GM12878 (cell line): ENCODE data around the gene FHL5. TPM values are rescaled to one million over a fixed set of nuclear protein-coding genes. Genes with fewer than 3 reads are reported as not detected.

Experiments
- ATAC-seq: fragments of 200-7000 bp; cut with Tn5 transposase; 3 replicates; pipeline ENCODE4 v1.9.1; 2020; ENCODE audit warnings: mild to moderate bottlenecking, moderate library complexity
- BruUV-seq: library from RNA; stranded (reverse); fragments of 400-500 nt; replicated peaks from 2 replicates; lab custom pipeline; 2021; lab: Mats Ljungman, UMichigan
- CTCF ChIA-PET: fragments of 300-600 bp; sonication (Branson Sonifier 250); formaldehyde crosslinking; extraction: SDS; loops from one replicate; lab custom pipeline; 2021; ENCODE audit warnings: inconsistent platforms; lab: Yijun Ruan, JAX
- POLR2A ChIA-PET: fragments of 350-600 bp; formaldehyde crosslinking; extraction: SDS; loops from one replicate; lab custom pipeline; 2021; ENCODE audit warnings: inconsistent platforms; lab: Charles Lee
- RAD21 ChIA-PET: fragments of 300-600 bp; sonication (Branson Sonifier 250); formaldehyde crosslinking; loops from one replicate; lab custom pipeline; 2023; ENCODE audit warnings: antibody characterized with exemption; ENCODE audit not compliant: unreplicated experiment; lab: Charles Lee
- SMC1A ChIA-PET: fragments of 300-600 bp; sonication (Branson Sonifier 250); formaldehyde crosslinking; loops from one replicate; lab custom pipeline; 2023; ENCODE audit not compliant: unreplicated experiment, uncharacterized antibody; lab: Charles Lee
- DNase-seq: peaks from one replicate; pipeline ENCODE4 v3.0.0-alpha.2; 2011; ENCODE audit warnings: low read depth, low spot score
- FAIRE-seq: peaks from 3 replicates; lab custom pipeline; 2011; peaks lifted over from hg19 to GRCh38; lab: Jason Lieb, UNC
- H2AFZ ChIP-seq: 2 replicates; pipeline ENCODE4 v1.6.0; 2011; ENCODE audit warnings: low read depth, low read length, control low read depth; ENCODE audit not compliant: control insufficient read depth
- H3K27ac ChIP-seq: 2 replicates; pipeline ENCODE4 v1.5.1; 2011; ENCODE audit warnings: control low read depth; ENCODE audit not compliant: control insufficient read depth, insufficient read depth
- H3K27me3 ChIP-seq, 2 experiments: replicated peaks in 1 of 2; 2 replicates each; pipeline versions ENCODE4 v1.6.0 to v1.6.1; 2011; ENCODE audit warnings: low read length in 1 of 2; ENCODE audit not compliant: control insufficient read depth in 2 of 2, insufficient read depth in 2 of 2
- H3K36me3 ChIP-seq, 2 experiments: 2 replicates each; pipeline ENCODE4 v1.5.1; 2011; ENCODE audit warnings: low read length in 1 of 2; ENCODE audit not compliant: control insufficient read depth in 2 of 2, insufficient read depth in 2 of 2
- H3K4me1 ChIP-seq: 2 replicates; pipeline ENCODE4 v1.6.1; 2011; ENCODE audit warnings: mild to moderate bottlenecking, low read length, moderate library complexity, mixed read lengths; ENCODE audit not compliant: control insufficient read depth, insufficient read depth
- H3K4me2 ChIP-seq: 2 replicates; pipeline ENCODE4 v1.6.0; 2011; ENCODE audit warnings: control low read depth; ENCODE audit not compliant: control insufficient read depth, insufficient read depth
- H3K4me3 ChIP-seq: fragments of 200-600 bp; sonication (generic); 2 replicates; pipeline ENCODE4 v1.5.1; 2016
- H3K79me2 ChIP-seq: 2 replicates; pipeline ENCODE4 v1.6.0; 2011; ENCODE audit warnings: low read length; ENCODE audit not compliant: control insufficient read depth, insufficient read depth
- H3K9ac ChIP-seq: 2 replicates; pipeline ENCODE4 v1.8.0; 2011; ENCODE audit warnings: low read length, control low read depth, mixed read lengths; ENCODE audit not compliant: control insufficient read depth, insufficient read depth
- H3K9me3 ChIP-seq: replicated peaks from 3 replicates; pipeline ENCODE4 v1.5.1; 2011; ENCODE audit warnings: mild to moderate bottlenecking, low read length; ENCODE audit not compliant: control insufficient read depth, insufficient read depth
- H4K20me1 ChIP-seq: 2 replicates; pipeline ENCODE4 v1.6.0; 2011; ENCODE audit not compliant: control insufficient read depth, insufficient read depth
- BCL11A ChIP-seq: IDR thresholded peaks from 2 replicates; pipeline ENCODE4 v1.6.1; 2011; ENCODE audit warnings: low read depth, low read length
- BMI1 ChIP-seq: fragments of 450-650 bp; IDR thresholded peaks from 2 replicates; pipeline ENCODE4 v1.6.1; 2016; ENCODE audit warnings: mild to moderate bottlenecking, moderate library complexity, borderline replicate concordance
- BRCA1 ChIP-seq: IDR thresholded peaks from 2 replicates; pipeline ENCODE4 v1.6.1; 2011; ENCODE audit warnings: low read depth, low read length, improper control_type of control experiment
- CHD4 ChIP-seq: fragments of 200-600 bp; sonication (generic); IDR thresholded peaks from 2 replicates; pipeline ENCODE4 v1.6.1; 2016; ENCODE audit warnings: mild to moderate bottlenecking
- FOXM1 ChIP-seq: IDR thresholded peaks from 2 replicates; pipeline ENCODE4 v1.6.1; 2012; ENCODE audit warnings: low read depth, mild to moderate bottlenecking, inconsistent platforms, low read length, moderate library complexity
- LARP7 ChIP-seq: fragments of 450-650 bp; IDR thresholded peaks from 2 replicates; pipeline ENCODE4 v1.6.1; 2017; ENCODE audit warnings: mild to moderate bottlenecking
- RB1 ChIP-seq: fragments of 450-650 bp; formaldehyde crosslinking; IDR thresholded peaks from 2 replicates; pipeline ENCODE4 v1.6.1; 2017; ENCODE audit warnings: mild to moderate bottlenecking, borderline replicate concordance
- RBBP5 ChIP-seq: fragments of 200-600 bp; sonication (generic); conservative IDR thresholded peaks from 2 replicates; pipeline ENCODE4 v1.6.1; 2016
- SIX5 ChIP-seq: IDR thresholded peaks from 2 replicates; pipeline ENCODE4 v1.6.1; 2011; ENCODE audit warnings: mild to moderate bottlenecking, low read depth, low read length, moderate library complexity; ENCODE audit not compliant: severe bottlenecking
- STAT3 ChIP-seq: IDR thresholded peaks from 2 replicates; pipeline ENCODE4 v1.6.1; 2011; ENCODE audit warnings: low read depth, low read length, improper control_type of control experiment
- TCF7 ChIP-seq: IDR thresholded peaks from 2 replicates; pipeline ENCODE4 v1.6.1; 2014; ENCODE audit warnings: antibody characterized with exemption, borderline replicate concordance
- ZNF622 ChIP-seq: fragments of 450-650 bp; IDR thresholded peaks from 2 replicates; pipeline ENCODE4 v1.6.1; 2017; ENCODE audit warnings: mild to moderate bottlenecking, inconsistent platforms
- WGBS: methylation state at CpG from one replicate; pipeline ENCODE4 v1.1.6; 2016; ENCODE audit warnings: low lambda C conversion rate; ENCODE audit not compliant: insufficient replicate concordance, insufficient coverage; ENCODE audit errors: missing lambda C conversion rate; 5-methylcytosine and 5-hydroxymethylcytosine counted together
- in situ Hi-C: fragments of 300-500 bp; cut with MboI; formaldehyde crosslinking; loops from 9 replicates; pipeline ENCODE4 v1.14.3; 2018; ENCODE audit warnings: mixed read lengths
- intact Hi-C: fragments of 100-400 bp; cut with micrococcal nuclease; formaldehyde crosslinking; loops from one replicate; pipeline ENCODE4 v1.14.2; 2022; ENCODE audit not compliant: unreplicated experiment
- polyA plus RNA-seq, 11 experiments: library from polyadenylated mRNA; depleted of rRNA in 4 of 11; unstranded in 6 of 11; stranded (reverse) in 5 of 11; fragments of >200 nt; fragmentation: Nextera tagmentation in 4 of 11; fragmentation: Illumina TruSeq in 1 of 11; extraction: Ambion mirVana in 4 of 11; extraction: Trizol in 1 of 11; gene quantifications; 1 replicate in 1 of 11; 2 replicates in 10 of 11; pipeline versions ENCODE4 v1.2.1 to v1.2.3, GENCODE V29; 2011 to 2016; ENCODE audit warnings: inconsistent platforms in 2 of 11, missing spikeins in 2 of 11, low read depth in 1 of 11
- total RNA-seq, 4 experiments: library from RNA; depleted of rRNA in 3 of 4; stranded (reverse); fragments of >200 nt in 3 of 4; fragmentation: Illumina TruSeq in 1 of 4; extraction: Trizol in 1 of 4; gene quantifications; 2 replicates each; pipeline versions ENCODE4 v1.2.1 to v1.2.3, GENCODE V29; 2013 to 2021
- TF ChIP-seq, protein P1 (sequence below): IDR thresholded peaks from 2 replicates; pipeline ENCODE4 v1.6.1; 2011; ENCODE audit warnings: mild to moderate bottlenecking, low read depth, low read length, moderate library complexity; ENCODE audit not compliant: insufficient replicate concordance
- TF ChIP-seq, protein P2 (sequence below): fragments of 450-650 bp; formaldehyde crosslinking; IDR thresholded peaks from 2 replicates; pipeline ENCODE4 v1.5.0; 2022; ENCODE audit warnings: mild to moderate bottlenecking, missing genetic modification characterization

The FHL5 gene
- total and polyA plus RNA-seq, 10 of the 15 experiments (the other 5 are each of a cell fraction or from before 2014, with no cell fraction given), result 0.16 TPM; not detected in 9

DNA sequence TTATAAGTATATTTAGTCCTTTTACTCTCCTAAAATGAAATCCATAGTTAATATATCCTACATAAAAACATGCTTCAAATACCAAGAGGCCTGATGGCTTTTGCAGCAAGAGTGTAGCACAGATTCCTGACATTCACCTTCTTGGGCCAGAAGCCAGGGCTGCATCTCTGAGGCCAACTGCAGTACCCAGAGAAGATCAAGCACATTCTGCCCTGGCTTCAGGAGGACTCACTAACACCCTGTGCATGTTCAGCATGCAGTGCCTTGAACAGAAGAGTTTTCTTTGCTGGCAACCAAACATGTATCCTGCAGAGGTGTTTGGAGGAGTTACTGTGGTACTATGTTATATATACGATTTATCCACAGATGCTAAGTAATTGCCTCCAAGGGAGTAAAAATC is 90.3 kb downstream of the FHL5 start:
- ChIA-PET POLR2A (no interaction called here), RAD21 (no interaction called here), SMC1A (no interaction called here)
- Histone ChIP-seq H3K27me3 (no peaks in the 10 kb centered on the region), H4K20me1 (no peaks in the 10 kb centered on the region), H3K27ac (no peak overlapping the region), H3K4me2 (no peak overlapping the region), H3K4me1 (peaks cover 7% of the 10 kb centered on the region), H3K9me3 (no peaks in the 10 kb centered on the region), H3K9ac (no peak overlapping the region), H3K4me3 (no peak overlapping the region)
- in situ Hi-C loops, result no loop called here
- no peak for FAIRE-seq
- BruUV-seq, result no TSS peak
- no peak for ATAC-seq
- no peak for DNase-seq
- TF ChIP-seq RB1, result no peak
- TF ChIP-seq, all 136 proteins: peak for 0
- H2AFZ ChIP-seq, result no peak overlapping the region
- no peaks in the 10 kb centered on the region for H3K36me3 ChIP-seq
- intact Hi-C loops, result no loop called here
- WGBS, result 93% methylated on average over 1 of the region's 1 CpG
- CTCF ChIA-PET, result interaction anchor here (1.6 kb wide), 1 partner anchor 8 kb away, joined by 4 read pairs; no protein-coding TSS in a partner anchor
- no peaks in the 10 kb centered on the region for H3K79me2 ChIP-seq

DNA sequence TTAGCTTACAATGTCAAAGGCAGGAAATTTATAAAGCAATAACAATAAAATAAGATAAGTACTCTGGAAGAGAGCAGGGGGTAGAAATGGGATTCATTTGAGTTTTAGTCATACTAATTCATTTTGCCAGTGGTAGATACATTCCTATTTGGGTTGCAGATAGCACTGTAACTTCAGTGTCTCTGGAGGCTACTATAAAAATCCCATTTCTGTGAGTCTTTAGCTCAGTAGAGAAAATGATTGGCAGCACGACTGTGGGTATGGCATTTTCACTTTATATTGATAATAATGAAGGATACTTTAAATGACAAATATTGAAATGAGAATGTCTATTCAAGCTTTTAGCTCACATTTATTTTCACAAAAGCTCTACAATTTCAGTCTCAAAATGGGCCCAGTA is 93.6 kb downstream of the FHL5 start:
- H3K4me1 ChIP-seq, result no peaks in the 10 kb centered on the region
- ChIA-PET POLR2A (interaction anchor here (0.6 kb wide), 1 partner anchor 223 kb away, joined by 3 read pairs; no protein-coding TSS in a partner anchor), RAD21 (interaction anchor here (1.2 to 1.4 kb wide), 3 partner anchors 8 to 32 kb away, joined by 3 to 6 read pairs (median 5); no protein-coding TSS in a partner anchor), SMC1A (interaction anchor here (1.0 to 4.1 kb wide), 3 partner anchors 8 to 47 kb away, joined by 3 to 17 read pairs (median 4); no protein-coding TSS in a partner anchor), CTCF (interaction anchor here (2.0 kb wide), 1 partner anchor 30 kb away, joined by 21 read pairs; no protein-coding TSS in a partner anchor)
- H3K4me3 ChIP-seq, result no peak overlapping the region
- H3K9ac ChIP-seq, result no peak overlapping the region
- ATAC-seq (no peak), FAIRE-seq (no peak), DNase-seq (no peak)
- 78% methylated on average over 1 of the region's 1 CpG for WGBS
- intact Hi-C loops (no loop called here), in situ Hi-C loops (no loop called here)
- no peaks in the 10 kb centered on the region for H3K27me3 ChIP-seq
- no peak overlapping the region for H2AFZ ChIP-seq
- H3K36me3 ChIP-seq, result no peaks in the 10 kb centered on the region
- H3K79me2 ChIP-seq, result no peaks in the 10 kb centered on the region
- H4K20me1 ChIP-seq, result no peaks in the 10 kb centered on the region
- H3K9me3 ChIP-seq, result no peaks in the 10 kb centered on the region
- BruUV-seq, result no TSS peak
- no peak overlapping the region for H3K27ac ChIP-seq
- no peak overlapping the region for H3K4me2 ChIP-seq
- TF ChIP-seq, protein P1, sequence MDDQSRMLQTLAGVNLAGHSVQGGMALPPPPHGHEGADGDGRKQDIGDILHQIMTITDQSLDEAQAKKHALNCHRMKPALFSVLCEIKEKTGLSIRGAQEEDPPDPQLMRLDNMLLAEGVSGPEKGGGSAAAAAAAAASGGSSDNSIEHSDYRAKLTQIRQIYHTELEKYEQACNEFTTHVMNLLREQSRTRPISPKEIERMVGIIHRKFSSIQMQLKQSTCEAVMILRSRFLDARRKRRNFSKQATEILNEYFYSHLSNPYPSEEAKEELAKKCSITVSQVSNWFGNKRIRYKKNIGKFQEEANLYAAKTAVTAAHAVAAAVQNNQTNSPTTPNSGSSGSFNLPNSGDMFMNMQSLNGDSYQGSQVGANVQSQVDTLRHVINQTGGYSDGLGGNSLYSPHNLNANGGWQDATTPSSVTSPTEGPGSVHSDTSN, result no peak
- no peak for TF ChIP-seq BRCA1
- no peak for TF ChIP-seq RBBP5
- TF ChIP-seq CHD4, result no peak
- TF ChIP-seq STAT3, result no peak
- no peak for TF ChIP-seq LARP7
- TF ChIP-seq, protein P2, sequence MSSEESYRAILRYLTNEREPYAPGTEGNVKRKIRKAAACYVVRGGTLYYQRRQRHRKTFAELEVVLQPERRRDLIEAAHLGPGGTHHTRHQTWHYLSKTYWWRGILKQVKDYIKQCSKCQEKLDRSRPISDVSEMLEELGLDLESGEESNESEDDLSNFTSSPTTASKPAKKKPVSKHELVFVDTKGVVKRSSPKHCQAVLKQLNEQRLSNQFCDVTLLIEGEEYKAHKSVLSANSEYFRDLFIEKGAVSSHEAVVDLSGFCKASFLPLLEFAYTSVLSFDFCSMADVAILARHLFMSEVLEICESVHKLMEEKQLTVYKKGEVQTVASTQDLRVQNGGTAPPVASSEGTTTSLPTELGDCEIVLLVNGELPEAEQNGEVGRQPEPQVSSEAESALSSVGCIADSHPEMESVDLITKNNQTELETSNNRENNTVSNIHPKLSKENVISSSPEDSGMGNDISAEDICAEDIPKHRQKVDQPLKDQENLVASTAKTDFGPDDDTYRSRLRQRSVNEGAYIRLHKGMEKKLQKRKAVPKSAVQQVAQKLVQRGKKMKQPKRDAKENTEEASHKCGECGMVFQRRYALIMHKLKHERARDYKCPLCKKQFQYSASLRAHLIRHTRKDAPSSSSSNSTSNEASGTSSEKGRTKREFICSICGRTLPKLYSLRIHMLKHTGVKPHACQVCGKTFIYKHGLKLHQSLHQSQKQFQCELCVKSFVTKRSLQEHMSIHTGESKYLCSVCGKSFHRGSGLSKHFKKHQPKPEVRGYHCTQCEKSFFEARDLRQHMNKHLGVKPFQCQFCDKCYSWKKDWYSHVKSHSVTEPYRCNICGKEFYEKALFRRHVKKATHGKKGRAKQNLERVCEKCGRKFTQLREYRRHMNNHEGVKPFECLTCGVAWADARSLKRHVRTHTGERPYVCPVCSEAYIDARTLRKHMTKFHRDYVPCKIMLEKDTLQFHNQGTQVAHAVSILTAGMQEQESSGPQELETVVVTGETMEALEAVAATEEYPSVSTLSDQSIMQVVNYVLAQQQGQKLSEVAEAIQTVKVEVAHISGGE, result no peak
- TF ChIP-seq BMI1, result no peak
- TF ChIP-seq FOXM1, result no peak
- TF ChIP-seq TCF7, result no peak
- no peak for TF ChIP-seq BCL11A
- no peak for TF ChIP-seq ZNF622
- TF ChIP-seq SIX5, result no peak
